NCI-H187 (cell line): Measurements from ENCODE around the gene BCKDHB.
"Not testable (repeated sequence)": the region's sequence is repeated elsewhere in the genome, so short reads cannot be mapped to it uniquely, and the experiment has no call there.

Source experiments
- DNase-seq, 2 experiments: peaks; one replicate each; lab custom pipeline; 2025; lab: John Stamatoyannopoulos, UW

BCKDHB gene

GRCh38 chr6:80263585-80263984 is 157.1 kb downstream of the BCKDHB start:
- DNase-seq, result no peak

GRCh38 chr6:80268865-80269730 is 162.6 kb downstream of the BCKDHB start:
- no peak for DNase-seq

GRCh38 chr6:80271074-80271473 is 164.6 kb downstream of the BCKDHB start:
- DNase-seq, result no peak

GRCh38 chr6:80272988-80273387 is 166.5 kb downstream of the BCKDHB start:
- DNase-seq, result no peak

- DNase-seq, result no peak
These were observed 170.4 kb downstream of the BCKDHB start for GRCh38 chr6:80276861-80277260.

- DNase-seq, result no peak
These were observed 171.0 kb downstream of the BCKDHB start for GRCh38 chr6:80277501-80277900.

- DNase-seq, result no peak
These were observed 174.0 kb downstream of the BCKDHB start for GRCh38 chr6:80280262-80281010.

GRCh38 chr6:80282913-80283554 is 176.6 kb downstream of the BCKDHB start:
- no peak for DNase-seq

- DNase-seq, result no peak
These were observed 180.6 kb downstream of the BCKDHB start for GRCh38 chr6:80287112-80287511.

GRCh38 chr6:80287607-80288006 is 181.1 kb downstream of the BCKDHB start:
- DNase-seq, result no peak

GRCh38 chr6:80289727-80290126 is 183.3 kb downstream of the BCKDHB start:
- DNase-seq, result no peak

GRCh38 chr6:80294531-80294930 is 188.1 kb downstream of the BCKDHB start:
- not testable (repeated sequence) for DNase-seq

- DNase-seq, result no peak
These were observed 196.2 kb downstream of the BCKDHB start for GRCh38 chr6:80302716-80303115.

- no peak for DNase-seq
These were observed 197.5 kb downstream of the BCKDHB start for GRCh38 chr6:80304014-80304413.

- no peak for DNase-seq
These were observed 208.1 kb downstream of the BCKDHB start for GRCh38 chr6:80314531-80314930.

- no peak for DNase-seq
These were observed 210.3 kb downstream of the BCKDHB start for GRCh38 chr6:80316686-80317231.

- no peak for DNase-seq
These were observed 212.7 kb downstream of the BCKDHB start for GRCh38 chr6:80319196-80319595.

GRCh38 chr6:80321011-80321410 is 214.5 kb downstream of the BCKDHB start:
- DNase-seq, result no peak

GRCh38 chr6:80325742-80326141 is 219.3 kb downstream of the BCKDHB start:
- DNase-seq, result no peak

GRCh38 chr6:80328652-80329051 is 222.2 kb downstream of the BCKDHB start:
- no peak for DNase-seq

- no peak for DNase-seq
These were observed 223.0 kb downstream of the BCKDHB start for GRCh38 chr6:80329496-80329895.

- DNase-seq, result no peak
These were observed 224.5 kb downstream of the BCKDHB start for GRCh38 chr6:80330961-80331360.
